Adrenal gland (tissue), 12 donors: ENCODE measurements around the gene RGL3. TPM values are rescaled to one million over a fixed set of nuclear protein-coding genes. Genes with fewer than 3 reads are reported as not detected.
A peak's percentile ranks its signal among the peaks of the same experiment; 100 is the strongest.
"Not testable (repeated sequence)": the region's sequence is repeated elsewhere in the genome, so short reads cannot be mapped to it uniquely, and the experiment has no call there.

Experiments
- DNase-seq, 7 donors: peaks; one replicate each; pipeline ENCODE4 v3.0.0-alpha.2; 2019 to 2020
- H3K27ac ChIP-seq, 5 donors: fragments of 200-600 bp; sonication (generic) in 4 of 5; 1 replicate in 3 of 5; 2 replicates in 2 of 5; pipeline versions ENCODE4 v1.5.1 to v1.8.0; 2016 to 2020; ENCODE audit warnings: mild to moderate bottlenecking in 1 of 5
- H3K27me3 ChIP-seq: fragments of 200-600 bp; 2 replicates; pipeline ENCODE4 v1.8.0; 2021
- H3K36me3 ChIP-seq, 2 donors: fragments of 200-600 bp; replicated peaks in 1 of 2; 1 replicate in 1 of 2; 2 replicates in 1 of 2; pipeline versions ENCODE4 v1.5.1 to v1.8.0; 2018 to 2022
- H3K4me1 ChIP-seq, 2 donors: fragments of 200-600 bp; replicated peaks in 1 of 2; 1 replicate in 1 of 2; 2 replicates in 1 of 2; pipeline versions ENCODE4 v1.5.1 to v1.8.0; 2018 to 2021
- H3K4me3 ChIP-seq, 4 donors: fragments of 200-600 bp; sonication (generic) in 3 of 4; one replicate each; pipeline ENCODE4 v1.5.1; 2016 to 2018
- H3K9me3 ChIP-seq, 3 donors: fragments of 200-600 bp; sonication (generic) in 1 of 3; replicated peaks in 1 of 3; 1 replicate in 2 of 3; 2 replicates in 1 of 3; pipeline versions ENCODE4 v1.5.1 to v1.8.0; 2016 to 2021
- POLR2A ChIP-seq, 2 donors: fragments of 450-650 bp; IDR thresholded peaks; one replicate each; pipeline ENCODE4 v1.6.1; 2017; ENCODE audit warnings: antibody characterized with exemption in 2 of 2, mild to moderate bottlenecking in 2 of 2, moderate library complexity in 1 of 2
- WGBS, 4 donors: extraction: QIAGEN DNeasy Blood & Tissue Kit in 2 of 4; methylation state at CpG; one replicate each; pipeline versions ENCODE4 v1.1.5 to v1.1.7; 2013 to 2017; 5-methylcytosine and 5-hydroxymethylcytosine counted together
- intact Hi-C, 2 donors: fragments of 100-400 bp; cut with DNase I; formaldehyde crosslinking; loops; one replicate each; pipeline versions ENCODE4 v1.14.1 to v1.15.0; 2022 to 2023
- polyA plus RNA-seq, 3 donors: library from polyadenylated mRNA; stranded (reverse); fragments of 200-250 nt in 2 of 3; fragments of 350-450 nt in 1 of 3; fragmentation: Illumina TruSeq in 1 of 3; extraction: RNeasy Lipid Tissue Mini Kit (QIAGEN cat#74804) in 1 of 3; gene quantifications; one replicate each; pipeline ENCODE4 v1.2.3, GENCODE V29; 2013 to 2014
- total RNA-seq, 9 donors: library from RNA; depleted of rRNA in 4 of 9; stranded (reverse); fragments of >200 nt in 4 of 9; fragments of 120-200 nt in 1 of 9; fragmentation: NEBNext Ultra II Directional in 1 of 9; extraction: Animal tissue kit (Norgen Biotek cat#: 25700) in 1 of 9; gene quantifications; one replicate each; pipeline versions ENCODE4 v1.1.0 to v1.2.4, GENCODE V29; 2013 to 2023
- TF ChIP-seq, protein P1 (sequence below), 6 experiments: fragments of 450-650 bp in 4 of 6; fragments of 200-600 bp in 2 of 6; sonication (generic) in 1 of 6; IDR thresholded peaks; 1 replicate in 5 of 6; 2 replicates in 1 of 6; pipeline versions ENCODE4 v1.5.1 to v1.8.0; 2016 to 2021; ENCODE audit warnings: antibody characterized with exemption in 6 of 6, mild to moderate bottlenecking in 2 of 6, moderate library complexity in 1 of 6
- donor health status: healthy with polysubstance abuse.
- donor health status: Bipolar disorder and iron deficiency.
- donor health status: DM: yes; HTN: yes; CAD: no.
- donor health status: DM: no; HTN: no; CAD: no.
- donor health status: DM: no; HTN: no; CAD: no.
- donor health status: DM: yes; HTN: yes; CAD: no.

RGL3 gene
- total and polyA plus RNA-seq, 12 donors: 10.3 to 207 (median 36.1) TPM

GRCh38 chr19:11434703-11435056, 15.6 kb upstream of the RGL3 start:
- intact Hi-C loops: loop anchor here (5.0 kb wide), 2 partner anchors 47 to 52 kb away; partner anchors contain the start of gene EPOR (in 1 of the 2)
- Histone ChIP-seq H3K27me3 (no peaks in the 10 kb centered on the region), H3K36me3 (peaks cover 0 to 33% of the 10 kb centered on the region in 2 donors), H3K9me3 (no peaks in the 10 kb centered on the region), H3K4me3 (peak overlapping the region in 1 of 4 donors; percentile 81), H3K27ac (peak overlapping the region in 4 of 5 donors; percentile 51 to 87 (median 72)), H3K4me1 (peaks cover 12 to 17% of the 10 kb centered on the region in 2 donors)
- WGBS, 4 donors: 0 to 6% (median 2%) methylated on average over 4 to 9 of the region's 9 CpGs; no CpG with 5 or more reads in 1 of the 4 donors
- no peak for DNase-seq
- TF ChIP-seq POLR2A (IDR thresholded peaks at IDR 0.05): no peak
- TF ChIP-seq, protein P1, sequence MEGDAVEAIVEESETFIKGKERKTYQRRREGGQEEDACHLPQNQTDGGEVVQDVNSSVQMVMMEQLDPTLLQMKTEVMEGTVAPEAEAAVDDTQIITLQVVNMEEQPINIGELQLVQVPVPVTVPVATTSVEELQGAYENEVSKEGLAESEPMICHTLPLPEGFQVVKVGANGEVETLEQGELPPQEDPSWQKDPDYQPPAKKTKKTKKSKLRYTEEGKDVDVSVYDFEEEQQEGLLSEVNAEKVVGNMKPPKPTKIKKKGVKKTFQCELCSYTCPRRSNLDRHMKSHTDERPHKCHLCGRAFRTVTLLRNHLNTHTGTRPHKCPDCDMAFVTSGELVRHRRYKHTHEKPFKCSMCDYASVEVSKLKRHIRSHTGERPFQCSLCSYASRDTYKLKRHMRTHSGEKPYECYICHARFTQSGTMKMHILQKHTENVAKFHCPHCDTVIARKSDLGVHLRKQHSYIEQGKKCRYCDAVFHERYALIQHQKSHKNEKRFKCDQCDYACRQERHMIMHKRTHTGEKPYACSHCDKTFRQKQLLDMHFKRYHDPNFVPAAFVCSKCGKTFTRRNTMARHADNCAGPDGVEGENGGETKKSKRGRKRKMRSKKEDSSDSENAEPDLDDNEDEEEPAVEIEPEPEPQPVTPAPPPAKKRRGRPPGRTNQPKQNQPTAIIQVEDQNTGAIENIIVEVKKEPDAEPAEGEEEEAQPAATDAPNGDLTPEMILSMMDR (IDR thresholded peaks at IDR 0.05): no peak

GRCh38 chr19:11433526-11433925, 14.4 kb upstream of the RGL3 start:
- 96 to 99% (median 97%) methylated on average over 3 of the region's 3 CpGs for WGBS, 4 donors
- Histone ChIP-seq H3K36me3 (peaks cover 0 to 22% of the 10 kb centered on the region in 2 donors), H3K4me1 (peaks cover 12 to 17% of the 10 kb centered on the region in 2 donors)
- not testable (repeated sequence) for H3K27me3 ChIP-seq, H3K4me3 ChIP-seq, DNase-seq, H3K9me3 ChIP-seq, H3K27ac ChIP-seq
- intact Hi-C loops: loop anchor here (5.0 kb wide), 2 partner anchors 46 to 51 kb away; partner anchors contain the start of gene EPOR (in 1 of the 2)

GRCh38 chr19:11426656-11427055, 7.5 kb upstream of the RGL3 start:
- H3K4me1 ChIP-seq: peaks cover 2 to 4% of the 10 kb centered on the region in 2 donors
- 89 to 96% (median 92%) methylated on average over 13 to 19 of the region's 19 CpGs for WGBS, 4 donors
- no peaks in the 10 kb centered on the region for H3K27me3 ChIP-seq
- no peak overlapping the region for H3K27ac ChIP-seq
- no peaks in the 10 kb centered on the region for H3K36me3 ChIP-seq
- TF ChIP-seq POLR2A (IDR thresholded peaks at IDR 0.05): no peak
- TF ChIP-seq, protein P1 (IDR thresholded peaks at IDR 0.05): no peak
- H3K9me3 ChIP-seq: no peaks in the 10 kb centered on the region
- no peak overlapping the region for H3K4me3 ChIP-seq
- no peak for DNase-seq
- intact Hi-C loops: no loop called here

GRCh38 chr19:11425719-11426457, 6.8 kb upstream of the RGL3 start:
- WGBS, 4 donors: 86 to 90% (median 87%) methylated on average over 21 to 28 of the region's 28 CpGs
- DNase-seq: no peak
- H3K27me3 ChIP-seq: no peaks in the 10 kb centered on the region
- H3K27ac ChIP-seq: no peak overlapping the region
- no peaks in the 10 kb centered on the region for H3K9me3 ChIP-seq
- peaks cover 7 to 12% of the 10 kb centered on the region in 2 donors for H3K4me1 ChIP-seq
- intact Hi-C loops: no loop called here
- H3K36me3 ChIP-seq: no peaks in the 10 kb centered on the region
- no peak overlapping the region for H3K4me3 ChIP-seq
- TF ChIP-seq POLR2A (IDR thresholded peaks at IDR 0.05): no peak
- TF ChIP-seq, protein P1 (IDR thresholded peaks at IDR 0.05): no peak
